T-helper 1 cell treated with Interleukin-12 subunit alpha and Interleukin-12 subunit beta and Interleukin-4 antibody, amounts not matched to agents 30 μg/mL and 1 μg/mL, for 36 hours (primary cell): ENCODE results near the gene ALG11.
"Not testable (repeated sequence)": the region's sequence is repeated elsewhere in the genome, so short reads cannot be mapped to it uniquely, and the experiment has no call there.

Source experiments
- H3K27ac Mint-ChIP-seq: one replicate; pipeline ENCODE4 v1.8.0; 2021; ENCODE audit warnings: mild to moderate bottlenecking, mixed read lengths
- H3K27me3 Mint-ChIP-seq: one replicate; pipeline ENCODE4 v1.8.0; 2021; ENCODE audit warnings: low read depth, mixed read lengths
- H3K36me3 Mint-ChIP-seq: one replicate; pipeline ENCODE4 v1.8.0; 2021; ENCODE audit warnings: low read depth, mixed read lengths
- H3K4me1 Mint-ChIP-seq: one replicate; pipeline ENCODE4 v1.8.0; 2021; ENCODE audit warnings: low read depth, mixed read lengths
- H3K4me3 Mint-ChIP-seq: one replicate; pipeline ENCODE4 v1.8.0; 2021; ENCODE audit warnings: mild to moderate bottlenecking, moderate library complexity, mixed read lengths
- H3K9me3 Mint-ChIP-seq: one replicate; pipeline ENCODE4 v1.8.0; 2021; ENCODE audit warnings: mixed read lengths

Gene ALG11, protein sequence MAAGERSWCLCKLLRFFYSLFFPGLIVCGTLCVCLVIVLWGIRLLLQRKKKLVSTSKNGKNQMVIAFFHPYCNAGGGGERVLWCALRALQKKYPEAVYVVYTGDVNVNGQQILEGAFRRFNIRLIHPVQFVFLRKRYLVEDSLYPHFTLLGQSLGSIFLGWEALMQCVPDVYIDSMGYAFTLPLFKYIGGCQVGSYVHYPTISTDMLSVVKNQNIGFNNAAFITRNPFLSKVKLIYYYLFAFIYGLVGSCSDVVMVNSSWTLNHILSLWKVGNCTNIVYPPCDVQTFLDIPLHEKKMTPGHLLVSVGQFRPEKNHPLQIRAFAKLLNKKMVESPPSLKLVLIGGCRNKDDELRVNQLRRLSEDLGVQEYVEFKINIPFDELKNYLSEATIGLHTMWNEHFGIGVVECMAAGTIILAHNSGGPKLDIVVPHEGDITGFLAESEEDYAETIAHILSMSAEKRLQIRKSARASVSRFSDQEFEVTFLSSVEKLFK

DNA sequence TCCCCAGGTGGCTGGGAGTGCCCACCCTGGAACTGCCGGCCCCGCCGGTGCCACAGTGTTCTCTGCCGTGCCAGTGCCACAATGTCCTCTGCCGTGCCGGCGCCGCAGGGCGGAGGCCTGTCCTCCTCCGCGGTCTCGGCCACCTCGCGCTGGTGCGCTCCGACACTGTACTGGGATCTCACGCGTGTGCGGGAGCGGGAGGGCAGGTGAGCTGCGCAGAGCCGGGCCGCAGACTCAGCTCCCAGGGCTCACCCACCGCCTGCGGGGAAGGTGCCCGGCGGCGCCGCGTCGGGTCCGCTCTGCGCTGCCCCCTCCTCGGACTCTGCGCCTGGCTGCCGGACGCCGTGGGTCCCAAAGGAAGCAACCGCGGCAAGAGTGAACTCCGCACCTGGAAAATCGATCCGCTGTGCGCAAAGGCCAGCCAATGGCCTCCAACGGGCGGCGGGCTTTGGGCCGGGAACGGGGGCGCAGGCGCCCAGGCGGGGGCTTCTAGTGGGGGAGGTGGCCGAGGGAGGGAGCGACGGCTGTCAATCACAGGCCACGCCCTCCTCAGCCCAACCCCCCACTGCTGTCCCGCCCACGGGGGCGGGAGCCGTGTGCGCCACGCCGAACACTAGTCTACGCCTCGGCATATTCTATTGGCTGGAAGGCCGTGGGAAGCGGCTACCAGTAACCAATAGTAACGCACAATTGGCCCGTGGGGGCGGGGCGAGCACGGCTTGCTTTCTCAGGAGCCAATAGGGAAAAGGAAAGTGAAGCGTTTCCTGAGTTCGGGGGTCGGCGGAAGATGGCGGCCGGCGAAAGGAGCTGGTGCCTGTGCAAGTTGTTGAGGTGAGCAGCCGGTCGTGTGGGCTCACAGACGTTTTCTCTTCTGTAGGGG is at the start of gene ALG11:
TSS of gene ALG11 (plus strand) at position 767 of the 880 bp plus-strand sequence. CDS start at position 788, 21 bp downstream.
- Mint-ChIP-seq H3K4me3 (peak within 1 kb of the TSS; percentile 99), H3K9me3 (no peaks in the 10 kb centered on the region), H3K27ac (peak within 1 kb of the TSS; percentile 91), H3K27me3 (peaks cover 38% of the 10 kb centered on the region), H3K36me3 (peaks cover 11% of the 10 kb centered on the region), H3K4me1 (peaks cover 9% of the 10 kb centered on the region)

DNA sequence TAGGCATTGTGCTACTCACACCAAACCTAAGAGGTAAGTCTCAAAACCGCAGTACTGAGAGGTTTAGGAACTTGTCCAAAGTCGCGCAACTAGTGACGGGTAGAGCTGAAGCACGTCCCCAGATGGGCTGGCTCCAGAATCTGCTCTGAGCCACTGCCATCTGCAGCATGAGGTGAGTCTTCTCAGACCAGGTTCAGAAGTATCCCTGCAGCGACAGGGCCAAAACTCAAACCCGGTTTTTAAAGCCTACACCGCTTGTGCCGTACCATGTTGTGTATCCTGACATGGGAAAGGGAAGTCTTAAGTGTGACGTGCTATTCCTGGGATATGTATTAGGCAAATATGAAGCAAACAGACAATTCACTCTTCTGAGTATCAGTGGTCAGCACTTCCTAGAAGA is 46.0 kb upstream of the ALG11 start:
- Mint-ChIP-seq H3K9me3 (no peaks in the 10 kb centered on the region), H3K4me1 (peaks cover 46% of the 10 kb centered on the region), H3K4me3 (no peak overlapping the region), H3K36me3 (no peaks in the 10 kb centered on the region), H3K27ac (no peak overlapping the region), H3K27me3 (no peaks in the 10 kb centered on the region)

DNA sequence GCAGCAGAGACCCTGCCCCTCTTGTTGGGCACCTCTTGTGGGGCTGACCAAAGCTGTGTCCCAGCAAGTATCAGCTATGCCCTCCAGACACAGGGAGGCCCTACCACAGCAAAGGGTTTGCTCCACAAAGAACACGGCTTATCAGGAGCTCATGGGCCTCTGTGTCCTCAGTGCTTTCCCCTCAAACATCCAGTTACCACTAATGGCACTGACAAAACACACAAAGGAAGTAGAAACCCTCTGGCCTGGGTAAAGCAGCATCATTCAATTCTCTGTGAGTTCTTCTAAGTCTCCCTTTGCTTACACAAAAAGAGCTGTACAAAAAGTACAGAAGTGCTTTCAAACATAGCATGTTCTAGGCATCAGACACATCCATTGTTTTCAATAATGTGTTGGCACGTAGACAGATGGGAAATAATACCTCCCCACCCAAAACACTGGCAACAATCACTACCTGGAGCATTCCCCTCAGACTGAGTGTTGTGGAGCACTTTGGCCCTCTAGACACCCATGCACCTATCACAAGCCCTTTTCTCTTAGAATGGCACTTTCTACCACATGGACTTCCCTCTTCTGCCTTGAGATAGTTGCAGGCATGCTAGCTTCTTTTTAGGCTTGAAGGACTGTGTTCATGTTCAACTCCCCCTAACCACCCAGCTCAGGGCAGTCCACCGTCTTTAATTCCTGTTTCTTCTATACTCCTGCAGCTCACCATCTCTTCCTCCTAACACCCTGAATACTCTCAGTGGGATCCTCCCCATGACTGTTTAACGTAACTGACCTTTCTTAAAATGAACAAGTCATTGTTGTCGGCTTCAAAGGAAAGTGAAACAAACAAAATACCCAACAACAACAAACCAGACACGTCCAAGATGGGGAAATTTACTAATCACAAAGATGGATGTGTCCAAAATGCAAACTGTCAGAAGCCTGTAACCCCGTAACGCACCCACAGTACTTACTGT is 44.4 kb upstream of the ALG11 start:
- Mint-ChIP-seq H3K27ac (peak overlapping the region; percentile 65), H3K27me3 (no peaks in the 10 kb centered on the region), H3K9me3 (no peaks in the 10 kb centered on the region), H3K4me1 (peaks cover 34% of the 10 kb centered on the region), H3K36me3 (no peaks in the 10 kb centered on the region), H3K4me3 (peak overlapping the region; percentile 15)

DNA sequence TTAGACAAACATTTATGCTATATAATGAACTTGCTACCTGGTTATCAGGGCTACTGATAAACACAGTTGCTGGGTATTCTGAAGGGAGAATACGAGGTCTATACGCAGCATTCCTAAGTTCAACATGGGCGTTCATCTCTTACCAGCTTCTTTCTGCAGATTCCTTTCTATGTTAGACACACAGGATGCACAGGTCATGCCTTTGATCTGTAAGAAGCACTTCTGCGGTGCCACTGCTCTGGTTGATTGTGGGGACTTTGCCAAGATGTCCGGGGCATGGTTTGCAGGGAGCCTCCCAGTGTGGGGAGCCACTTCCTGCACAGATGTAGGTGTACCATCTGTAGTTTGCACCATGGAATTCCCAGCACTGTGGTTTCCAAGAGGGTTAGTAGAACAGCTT is 41.8 kb upstream of the ALG11 start:
- peaks cover 32% of the 10 kb centered on the region for H3K4me1 Mint-ChIP-seq
- no peaks in the 10 kb centered on the region for H3K9me3 Mint-ChIP-seq
- H3K4me3 Mint-ChIP-seq: no peak overlapping the region
- H3K27ac Mint-ChIP-seq: no peak overlapping the region
- H3K27me3 Mint-ChIP-seq: no peaks in the 10 kb centered on the region
- no peaks in the 10 kb centered on the region for H3K36me3 Mint-ChIP-seq

DNA sequence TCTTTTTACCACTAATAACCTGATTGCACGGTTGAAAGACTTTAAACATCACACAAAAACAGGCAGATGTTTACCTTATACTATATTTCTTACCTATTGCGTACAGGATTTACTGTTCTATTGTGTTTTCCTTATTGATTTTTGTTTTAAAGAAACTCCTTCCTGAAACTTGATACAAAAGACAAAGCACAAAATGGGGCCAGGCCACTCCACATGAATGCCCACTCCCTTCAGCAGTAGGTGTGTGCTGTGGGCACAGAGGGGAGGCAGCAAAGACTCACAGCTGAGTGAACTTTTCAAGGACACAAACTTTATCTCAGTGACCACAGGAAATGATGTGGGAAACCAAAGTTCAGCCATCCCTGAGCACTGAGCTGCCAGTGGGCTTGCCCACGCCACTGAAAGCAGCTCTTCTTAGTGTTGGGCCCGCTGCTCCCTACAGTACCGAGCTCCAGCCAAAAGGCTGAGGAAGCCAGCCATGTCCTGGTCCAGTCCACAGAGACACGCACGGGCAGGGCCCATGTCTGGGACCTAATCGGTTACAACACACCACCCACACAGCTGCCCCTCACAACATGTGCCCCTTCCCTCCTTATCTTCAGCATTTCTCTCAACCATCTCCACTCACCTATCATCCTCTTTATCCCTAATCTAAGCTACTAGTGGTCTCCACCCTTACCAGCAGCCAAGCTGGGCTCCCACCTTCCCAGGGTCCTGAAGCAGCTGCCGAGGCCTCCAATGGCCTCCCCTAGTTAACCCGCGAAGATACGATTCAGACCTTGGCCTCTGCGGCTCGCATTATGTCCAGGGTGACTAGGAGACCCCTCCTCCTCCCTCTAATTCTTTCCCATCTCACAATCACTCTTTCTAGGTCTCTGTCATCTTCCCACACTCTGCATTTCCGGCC is 40.4 kb upstream of the ALG11 start:
- no peak overlapping the region for H3K4me3 Mint-ChIP-seq
- peaks cover 27% of the 10 kb centered on the region for H3K4me1 Mint-ChIP-seq
- no peaks in the 10 kb centered on the region for H3K27me3 Mint-ChIP-seq
- no peak overlapping the region for H3K27ac Mint-ChIP-seq
- no peaks in the 10 kb centered on the region for H3K9me3 Mint-ChIP-seq
- no peaks in the 10 kb centered on the region for H3K36me3 Mint-ChIP-seq

DNA sequence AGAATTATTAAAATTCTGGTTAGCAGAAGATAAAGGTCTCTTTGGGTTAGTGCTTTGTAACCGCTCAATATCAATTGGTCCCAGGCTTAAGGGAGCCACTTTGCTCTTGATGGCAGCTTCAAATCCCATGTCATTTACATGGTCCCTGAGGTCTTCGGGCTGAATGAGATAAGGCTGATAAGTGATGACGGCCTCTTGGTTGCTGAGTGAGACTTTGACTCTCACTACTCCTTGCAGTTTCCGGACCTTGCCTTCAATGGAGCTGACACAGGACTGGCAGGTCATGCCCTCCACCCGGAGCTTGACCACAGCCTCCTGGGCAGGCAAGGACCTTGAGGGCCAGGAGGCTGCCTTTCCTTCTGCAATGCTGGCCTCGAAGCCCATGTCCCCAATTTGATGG is 37.7 kb upstream of the ALG11 start:
- Mint-ChIP-seq H3K4me3 (no peak overlapping the region), H3K36me3 (no peaks in the 10 kb centered on the region), H3K27ac (no peak overlapping the region), H3K27me3 (no peaks in the 10 kb centered on the region), H3K4me1 (peaks cover 13% of the 10 kb centered on the region), H3K9me3 (no peaks in the 10 kb centered on the region)

DNA sequence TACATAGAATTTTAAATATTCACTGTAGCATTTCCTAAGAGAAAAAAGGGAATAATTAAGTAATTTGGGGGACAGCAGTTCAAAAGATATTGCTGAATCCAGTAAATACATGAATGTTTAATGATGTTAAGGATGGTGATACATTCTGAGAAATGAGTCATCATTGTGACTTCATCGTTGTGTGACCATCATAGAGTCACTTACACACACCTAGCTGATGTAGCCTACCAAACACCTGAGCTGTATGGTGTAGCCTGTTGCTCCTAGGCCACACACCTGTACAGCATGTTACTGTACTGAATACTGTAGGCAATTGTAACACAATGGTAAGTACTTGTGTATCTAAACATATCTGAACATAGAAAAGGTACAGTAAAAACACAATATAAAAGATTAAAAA is 35.8 kb upstream of the ALG11 start:
- Mint-ChIP-seq H3K36me3 (no peaks in the 10 kb centered on the region), H3K4me1 (peaks cover 3% of the 10 kb centered on the region), H3K27ac (no peak overlapping the region), H3K9me3 (no peaks in the 10 kb centered on the region), H3K27me3 (no peaks in the 10 kb centered on the region), H3K4me3 (no peak overlapping the region)

DNA sequence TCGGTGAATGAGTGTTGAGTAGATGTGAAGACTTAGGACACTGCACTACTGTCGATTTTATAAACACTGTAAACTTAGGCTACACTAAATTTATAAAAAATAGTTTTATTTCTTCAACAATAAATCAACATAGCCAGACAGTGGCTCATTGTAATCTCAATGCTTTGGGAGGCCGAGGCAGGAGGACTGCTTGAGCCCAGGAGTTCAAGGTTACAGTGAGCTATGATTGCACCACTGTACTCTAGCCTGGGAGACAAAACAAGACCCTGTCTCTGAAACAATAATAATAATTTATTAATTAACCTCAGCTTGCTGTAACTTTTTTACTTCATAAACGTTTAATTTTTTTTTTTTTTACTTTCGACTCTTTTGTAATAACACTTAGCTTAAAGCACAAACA is 35.3 kb upstream of the ALG11 start:
- no peak overlapping the region for H3K4me3 Mint-ChIP-seq
- H3K4me1 Mint-ChIP-seq: peaks cover 3% of the 10 kb centered on the region
- no peak overlapping the region for H3K27ac Mint-ChIP-seq
- H3K27me3 Mint-ChIP-seq: no peaks in the 10 kb centered on the region
- H3K36me3 Mint-ChIP-seq: no peaks in the 10 kb centered on the region
- H3K9me3 Mint-ChIP-seq: no peaks in the 10 kb centered on the region

DNA sequence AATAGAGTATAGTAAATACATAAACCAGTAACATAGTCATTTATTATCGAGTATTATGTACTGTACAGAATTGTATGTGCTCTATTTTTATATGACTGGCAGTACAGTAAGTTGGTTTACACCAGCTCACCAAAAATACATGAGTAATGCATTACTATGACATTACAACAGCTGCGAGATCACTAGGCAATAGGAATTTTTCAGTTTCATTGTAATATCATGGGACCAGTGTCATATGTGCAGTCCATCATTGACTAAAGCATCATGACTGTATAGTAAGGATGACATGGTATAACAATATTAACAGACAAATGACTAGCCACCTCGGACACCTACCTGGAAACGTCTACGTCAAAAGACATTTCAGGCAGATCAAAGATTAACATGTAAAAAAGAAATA is 34.6 kb upstream of the ALG11 start:
- H3K9me3 Mint-ChIP-seq: no peaks in the 10 kb centered on the region
- no peak overlapping the region for H3K4me3 Mint-ChIP-seq
- H3K4me1 Mint-ChIP-seq: peaks cover 2% of the 10 kb centered on the region
- H3K36me3 Mint-ChIP-seq: no peaks in the 10 kb centered on the region
- no peaks in the 10 kb centered on the region for H3K27me3 Mint-ChIP-seq
- H3K27ac Mint-ChIP-seq: no peak overlapping the region

DNA sequence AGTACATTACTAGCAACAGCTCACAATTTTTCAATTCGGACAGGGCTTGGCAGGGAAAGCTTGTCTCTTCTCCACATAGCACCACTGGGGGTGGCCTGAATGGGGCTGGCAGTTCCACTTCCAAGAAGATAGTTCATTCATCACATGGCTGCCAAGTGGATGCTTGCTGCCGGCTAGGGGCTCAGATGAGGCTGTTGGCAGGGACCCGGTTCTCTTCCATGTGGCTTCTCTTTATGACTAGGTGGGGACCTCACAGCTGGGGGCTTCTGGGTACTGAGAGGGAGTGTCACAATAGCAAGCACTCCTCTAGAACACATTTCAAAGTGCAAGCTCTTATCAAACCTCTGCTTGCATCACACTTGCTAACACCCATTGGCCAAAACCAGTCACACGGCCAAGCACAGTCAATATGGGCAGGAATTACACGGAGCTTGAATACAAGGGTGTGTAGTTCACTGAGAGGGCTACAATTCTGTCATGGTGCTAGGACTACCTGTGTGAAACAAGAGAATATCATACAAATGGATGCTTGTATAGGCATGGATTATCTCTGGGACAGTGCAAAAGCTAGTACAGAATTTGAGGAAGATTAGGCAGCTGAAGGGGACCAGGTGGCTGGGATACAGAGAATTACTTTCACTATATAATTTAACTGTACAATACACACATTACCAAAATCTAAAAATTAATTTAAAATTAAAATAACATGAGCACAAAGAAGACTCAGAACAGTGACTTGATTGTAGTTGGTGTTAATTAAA is 33.2 kb upstream of the ALG11 start:
- Mint-ChIP-seq H3K36me3 (no peaks in the 10 kb centered on the region), H3K4me1 (peaks cover 2% of the 10 kb centered on the region), H3K4me3 (no peak overlapping the region), H3K9me3 (no peaks in the 10 kb centered on the region), H3K27ac (no peak overlapping the region), H3K27me3 (no peaks in the 10 kb centered on the region)

DNA sequence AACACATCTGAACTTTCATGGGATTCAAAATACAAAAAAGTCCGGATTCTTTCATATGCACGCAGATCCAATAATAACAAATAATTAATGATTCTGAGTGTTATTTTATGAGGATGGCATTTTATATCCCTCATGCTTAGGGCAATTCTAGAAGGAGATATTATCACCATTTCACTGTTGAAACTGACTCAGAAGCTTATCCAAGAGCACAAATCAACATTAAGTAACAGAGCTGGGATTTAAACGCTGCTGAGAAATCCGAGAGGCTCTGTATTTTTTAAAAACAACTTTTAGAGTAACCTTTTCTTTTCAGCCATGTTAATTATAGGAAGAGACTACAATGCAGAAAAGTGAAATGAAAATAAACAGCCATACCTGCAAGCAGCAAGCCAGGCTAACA is 31.3 kb upstream of the ALG11 start:
- H3K9me3 Mint-ChIP-seq: no peaks in the 10 kb centered on the region
- H3K27me3 Mint-ChIP-seq: peaks cover 12% of the 10 kb centered on the region
- no peaks in the 10 kb centered on the region for H3K36me3 Mint-ChIP-seq
- H3K4me3 Mint-ChIP-seq: no peak overlapping the region
- H3K4me1 Mint-ChIP-seq: peaks cover 2% of the 10 kb centered on the region
- no peak overlapping the region for H3K27ac Mint-ChIP-seq

DNA sequence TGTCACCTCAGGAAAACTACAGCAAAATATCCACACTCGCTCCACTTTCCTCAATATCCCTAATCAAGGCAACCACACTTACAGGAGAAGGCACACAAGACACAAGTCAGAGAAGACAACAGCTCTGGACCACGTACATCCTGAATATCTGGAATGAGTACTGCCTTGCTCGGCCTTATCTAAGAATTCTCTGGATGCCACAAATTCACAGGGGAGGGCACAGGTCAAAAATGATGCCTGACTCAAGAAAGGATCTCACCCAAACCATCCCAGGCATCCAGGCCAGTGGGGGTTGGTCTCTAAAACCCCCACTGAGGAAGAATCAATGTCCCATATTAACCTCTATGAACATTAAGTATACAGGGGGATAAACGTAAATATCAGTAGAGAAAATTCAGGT is 30.8 kb upstream of the ALG11 start:
- Mint-ChIP-seq H3K27me3 (peaks cover 15% of the 10 kb centered on the region), H3K4me1 (peaks cover 2% of the 10 kb centered on the region), H3K4me3 (no peak overlapping the region), H3K36me3 (no peaks in the 10 kb centered on the region), H3K27ac (no peak overlapping the region), H3K9me3 (no peaks in the 10 kb centered on the region)

DNA sequence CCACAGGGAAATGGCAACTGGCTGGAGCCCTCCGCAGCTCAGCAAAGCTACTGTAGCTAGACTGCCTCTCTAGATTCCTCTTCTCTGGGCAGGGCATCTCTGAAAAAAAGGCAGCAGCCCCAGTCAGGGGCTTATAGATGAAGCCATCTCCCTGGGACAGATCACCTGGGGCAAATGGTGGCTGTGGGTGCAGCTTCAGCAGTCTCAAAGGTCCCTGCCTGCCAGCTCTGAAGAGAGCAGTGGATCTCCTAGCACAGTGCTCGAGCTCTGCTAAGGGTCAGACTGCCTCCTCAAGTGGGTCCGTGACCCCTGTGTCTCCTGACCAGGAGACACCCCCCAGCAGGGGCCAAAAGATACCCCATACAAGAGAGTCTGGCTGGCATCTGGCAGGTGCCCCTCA is 28.9 kb upstream of the ALG11 start:
- not testable (repeated sequence) for H3K27ac Mint-ChIP-seq, H3K9me3 Mint-ChIP-seq, H3K36me3 Mint-ChIP-seq, H3K4me1 Mint-ChIP-seq, H3K4me3 Mint-ChIP-seq
- peaks cover 29% of the 10 kb centered on the region for H3K27me3 Mint-ChIP-seq
